D721Med (cell line): ENCODE results near the gene ADAMTS12.

Source experiments
- DNase-seq: peaks from one replicate; pipeline ENCODE4 v3.0.0; 2011; ENCODE audit warnings: low spot score; ENCODE audit not compliant: insufficient read length
- FAIRE-seq: peaks from 2 replicates; lab custom pipeline; 2011; peaks lifted over from hg19 to GRCh38; lab: Jason Lieb, UNC
- CTCF ChIP-seq: IDR thresholded peaks from 2 replicates; pipeline ENCODE4 v1.5.1; 2012; ENCODE audit warnings: mild to moderate bottlenecking, control low read depth; ENCODE audit not compliant: insufficient read depth; ENCODE audit errors: missing control alignments

Gene ADAMTS12

GRCh38 chr5:33474004-33474403, 417.8 kb downstream of the ADAMTS12 start:
- DNase-seq (no peak), FAIRE-seq (no peak)
- no peak for TF ChIP-seq CTCF
